Vagina (tissue), 2 donors: Measurements from ENCODE around the gene NLRC3. TPM values are rescaled to one million over a fixed set of nuclear protein-coding genes. Genes with fewer than 3 reads are reported as not detected.

Source experiments
- DNase-seq, 2 donors: peaks; one replicate each; pipeline ENCODE4 v3.0.0-alpha.2; 2017; ENCODE audit errors: extremely low spot score in 2 of 2
- H3K27ac ChIP-seq: fragments of 200-600 bp; sonication (generic); one replicate; pipeline ENCODE4 v1.5.1; 2019
- H3K27me3 ChIP-seq: fragments of 200-600 bp; sonication (generic); one replicate; pipeline ENCODE4 v1.5.1; 2019
- H3K36me3 ChIP-seq, 2 donors: fragments of 200-600 bp; sonication (generic); one replicate each; pipeline ENCODE4 v1.5.1; 2017 to 2019
- H3K4me1 ChIP-seq: fragments of 200-600 bp; sonication (generic); one replicate; pipeline ENCODE4 v1.5.1; 2019
- H3K4me3 ChIP-seq, 2 donors: fragments of 200-600 bp; sonication (generic); 1 replicate in 1 of 2; 2 replicates in 1 of 2; pipeline ENCODE4 v1.5.1; 2016 to 2019
- H3K9me3 ChIP-seq: fragments of 200-600 bp; sonication (generic); one replicate; pipeline ENCODE4 v1.5.1; 2019
- POLR2A ChIP-seq, 2 donors: fragments of 450-650 bp; IDR thresholded peaks; one replicate each; pipeline ENCODE4 v1.6.1; 2017; ENCODE audit warnings: antibody characterized with exemption in 2 of 2, mild to moderate bottlenecking in 2 of 2, moderate library complexity in 2 of 2
- POLR2AphosphoS5 ChIP-seq, 2 donors: sonication (generic); formaldehyde crosslinking; IDR thresholded peaks; one replicate each; pipeline ENCODE4 v1.9.0; 2017; ENCODE audit warnings: antibody characterized with exemption in 2 of 2, mild to moderate bottlenecking in 2 of 2, low read depth in 1 of 2; ENCODE audit not compliant: insufficient read depth in 1 of 2
- intact Hi-C: fragments of 100-400 bp; cut with DNase I; formaldehyde crosslinking; loops from one replicate; pipeline ENCODE4 v1.15.1; 2023
- total RNA-seq: library from RNA; depleted of rRNA; stranded (reverse); fragments of >200 nt; gene quantifications from one replicate; pipeline ENCODE4 v1.2.3, GENCODE V29; 2016
- TF ChIP-seq, protein P1 (sequence below), 3 experiments: fragments of 450-650 bp in 2 of 3; fragments of 200-600 bp in 1 of 3; sonication (generic) in 1 of 3; IDR thresholded peaks; one replicate each; pipeline ENCODE4 v1.5.1; 2017 to 2019; ENCODE audit warnings: antibody characterized with exemption in 3 of 3, mild to moderate bottlenecking in 2 of 3, moderate library complexity in 2 of 3

NLRC3 gene
- total RNA-seq, 1 donor from 2014 or later, result 12.5 TPM

- no peaks in the 10 kb centered on the region for H3K9me3 ChIP-seq
- TF ChIP-seq, protein P1, sequence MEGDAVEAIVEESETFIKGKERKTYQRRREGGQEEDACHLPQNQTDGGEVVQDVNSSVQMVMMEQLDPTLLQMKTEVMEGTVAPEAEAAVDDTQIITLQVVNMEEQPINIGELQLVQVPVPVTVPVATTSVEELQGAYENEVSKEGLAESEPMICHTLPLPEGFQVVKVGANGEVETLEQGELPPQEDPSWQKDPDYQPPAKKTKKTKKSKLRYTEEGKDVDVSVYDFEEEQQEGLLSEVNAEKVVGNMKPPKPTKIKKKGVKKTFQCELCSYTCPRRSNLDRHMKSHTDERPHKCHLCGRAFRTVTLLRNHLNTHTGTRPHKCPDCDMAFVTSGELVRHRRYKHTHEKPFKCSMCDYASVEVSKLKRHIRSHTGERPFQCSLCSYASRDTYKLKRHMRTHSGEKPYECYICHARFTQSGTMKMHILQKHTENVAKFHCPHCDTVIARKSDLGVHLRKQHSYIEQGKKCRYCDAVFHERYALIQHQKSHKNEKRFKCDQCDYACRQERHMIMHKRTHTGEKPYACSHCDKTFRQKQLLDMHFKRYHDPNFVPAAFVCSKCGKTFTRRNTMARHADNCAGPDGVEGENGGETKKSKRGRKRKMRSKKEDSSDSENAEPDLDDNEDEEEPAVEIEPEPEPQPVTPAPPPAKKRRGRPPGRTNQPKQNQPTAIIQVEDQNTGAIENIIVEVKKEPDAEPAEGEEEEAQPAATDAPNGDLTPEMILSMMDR (IDR thresholded peaks at IDR 0.05), result no peak
- no peak for TF ChIP-seq POLR2A (IDR thresholded peaks at IDR 0.05)
- intact Hi-C loops, result no loop called here
These were observed 23.9 kb downstream of the NLRC3 start for GRCh38 chr16:3553138-3553923.

DNA sequence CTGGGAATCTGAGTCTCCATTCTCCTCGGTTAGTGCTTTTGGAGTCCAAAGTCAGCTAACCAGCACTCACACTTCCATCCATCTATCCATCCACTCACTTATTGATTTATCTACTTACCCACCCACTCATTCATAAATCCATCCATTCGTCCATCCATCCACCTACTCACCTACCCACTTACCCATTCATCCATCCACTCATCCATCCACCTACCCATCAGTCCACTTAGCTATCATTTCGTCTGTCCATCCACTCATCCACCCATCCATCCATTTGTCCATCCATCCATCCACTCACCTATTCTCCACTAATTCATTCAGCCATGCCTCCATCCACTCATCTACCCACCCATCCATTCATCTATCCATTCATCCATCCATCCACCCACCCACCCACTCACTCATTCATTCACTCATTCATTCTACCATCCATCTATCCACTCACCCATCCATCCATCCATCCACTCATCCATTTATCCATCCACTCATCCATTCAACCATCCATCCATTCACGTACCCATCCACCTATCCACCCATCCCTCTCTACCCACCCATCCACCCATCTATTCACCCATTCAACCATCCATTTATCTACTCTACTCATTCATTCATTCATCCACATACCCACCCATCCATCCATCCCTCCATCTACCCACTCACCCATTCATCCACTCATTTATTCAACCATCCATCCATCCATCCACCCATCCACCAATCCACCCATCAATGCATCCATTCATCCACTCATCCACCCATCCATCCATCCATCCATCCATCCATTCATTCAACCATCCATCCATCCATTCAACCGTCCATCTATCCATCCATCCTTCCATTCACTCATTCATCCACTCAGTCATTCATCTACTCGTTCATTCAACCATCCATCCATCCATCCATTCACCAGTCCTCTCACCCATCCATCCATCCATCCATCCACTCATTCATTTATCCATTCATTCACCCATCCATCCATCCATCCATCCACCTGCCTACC, 26.1 kb downstream of the NLRC3 start:
- intact Hi-C loops, result no loop called here
- Histone ChIP-seq H3K4me1 (no peaks in the 10 kb centered on the region), H3K36me3 (no peaks in the 10 kb centered on the region), H3K27ac (no peak overlapping the region), H3K4me3 (no peak overlapping the region), H3K27me3 (no peaks in the 10 kb centered on the region), H3K9me3 (no peaks in the 10 kb centered on the region)
- no peak for DNase-seq
- TF ChIP-seq, protein P1 (IDR thresholded peaks at IDR 0.05), result no peak
- TF ChIP-seq POLR2A (IDR thresholded peaks at IDR 0.05), result no peak
- no peak for TF ChIP-seq POLR2AphosphoS5 (IDR thresholded peaks at IDR 0.05; ENCODE audit: insufficient read depth in 1 of 2, low read depth in 1 of 2)

More at GRCh38 chr16:3553138-3553923, 23.9 kb downstream of the NLRC3 start:
- Histone ChIP-seq H3K36me3 (no peaks in the 10 kb centered on the region), H3K4me1 (no peaks in the 10 kb centered on the region), H3K27me3 (no peaks in the 10 kb centered on the region), H3K4me3 (no peak overlapping the region), H3K27ac (no peak overlapping the region)
- DNase-seq, result no peak

DNA sequence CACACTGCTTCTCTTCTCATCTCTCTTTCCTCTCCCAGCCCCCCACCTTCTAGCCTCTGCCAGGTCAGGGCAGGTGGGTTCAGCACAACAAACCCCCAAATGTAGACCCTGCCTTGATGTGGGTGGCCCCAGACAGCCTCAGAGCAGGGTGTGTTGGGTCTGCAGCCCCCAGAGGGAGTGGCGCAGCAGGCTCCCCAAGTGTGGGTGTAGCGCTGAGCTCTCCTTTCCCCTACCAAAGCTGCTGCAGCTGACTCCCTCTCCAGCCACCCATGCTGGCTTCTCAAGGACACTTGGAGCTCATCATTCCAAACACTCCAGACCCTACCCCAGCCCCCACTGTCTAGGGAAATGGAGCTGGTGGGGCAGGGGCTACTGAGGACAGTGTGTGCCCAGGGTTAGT, 27.3 kb downstream of the NLRC3 start:
- no peak overlapping the region for H3K4me3 ChIP-seq
- H3K36me3 ChIP-seq, result no peaks in the 10 kb centered on the region
- H3K9me3 ChIP-seq, result no peaks in the 10 kb centered on the region
- TF ChIP-seq POLR2AphosphoS5 (IDR thresholded peaks at IDR 0.05; ENCODE audit: insufficient read depth in 1 of 2, low read depth in 1 of 2) (no peak), POLR2A (IDR thresholded peaks at IDR 0.05) (no peak)
- TF ChIP-seq, protein P1 (IDR thresholded peaks at IDR 0.05), result no peak
- no peaks in the 10 kb centered on the region for H3K27me3 ChIP-seq
- intact Hi-C loops, result no loop called here
- H3K4me1 ChIP-seq, result no peaks in the 10 kb centered on the region
- DNase-seq, result no peak
- no peak overlapping the region for H3K27ac ChIP-seq

DNA sequence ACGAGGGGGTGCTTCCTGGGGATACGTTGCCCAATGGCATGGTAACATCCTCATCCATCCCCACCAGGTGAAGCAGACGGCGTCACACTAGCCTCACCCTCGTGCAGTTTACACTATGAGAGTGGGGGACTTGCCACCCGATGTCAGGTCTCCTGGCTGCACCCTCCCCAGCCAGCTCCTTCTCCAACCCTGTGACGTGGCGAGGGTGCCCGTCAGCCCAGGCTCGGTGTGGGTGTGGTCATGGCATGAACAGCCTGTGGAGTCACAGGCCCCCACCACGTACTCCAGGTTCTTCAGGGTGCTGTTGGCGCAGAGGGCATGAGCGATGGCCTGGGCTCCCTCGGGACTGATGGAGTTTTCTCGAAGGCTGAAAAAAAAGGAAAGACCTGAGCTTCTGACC, 28.3 kb downstream of the NLRC3 start:
- TF ChIP-seq, protein P1 (IDR thresholded peaks at IDR 0.05), result no peak
- TF ChIP-seq POLR2A (IDR thresholded peaks at IDR 0.05) (no peak), POLR2AphosphoS5 (IDR thresholded peaks at IDR 0.05; ENCODE audit: insufficient read depth in 1 of 2, low read depth in 1 of 2) (no peak)
- H3K36me3 ChIP-seq, result no peaks in the 10 kb centered on the region
- intact Hi-C loops, result no loop called here
- H3K9me3 ChIP-seq, result no peaks in the 10 kb centered on the region
- no peak for DNase-seq
- H3K4me3 ChIP-seq, result no peak overlapping the region
- no peaks in the 10 kb centered on the region for H3K4me1 ChIP-seq
- H3K27ac ChIP-seq, result no peak overlapping the region
- H3K27me3 ChIP-seq, result no peaks in the 10 kb centered on the region
